HG03460 (cell line): ENCODE results near the gene TOB2.
"Not testable (repeated sequence)": the region's sequence is repeated elsewhere in the genome, so short reads cannot be mapped to it uniquely, and the experiment has no call there.

Experiments used
- ATAC-seq: cut with Tn5 transposase; IDR thresholded peaks from one replicate; pipeline ENCODE4 v1.9.1; 2021; ENCODE audit not compliant: unreplicated experiment

The TOB2 gene

GRCh38 chr22:41429951-41430332, 16.7 kb downstream of the TOB2 start:
- ATAC-seq, result no peak

- ATAC-seq, result no peak
These were observed 17.2 kb downstream of the TOB2 start for GRCh38 chr22:41429232-41429950.

- ATAC-seq, result no peak
These were observed 20.8 kb downstream of the TOB2 start for GRCh38 chr22:41425660-41426365.

GRCh38 chr22:41418717-41419116, 27.9 kb downstream of the TOB2 start:
- no peak for ATAC-seq

GRCh38 chr22:41417622-41418390, 28.8 kb downstream of the TOB2 start:
- ATAC-seq, result no peak

- ATAC-seq, result no peak
These were observed 31.0 kb downstream of the TOB2 start for GRCh38 chr22:41415554-41415953.

GRCh38 chr22:41411021-41411851, 35.4 kb downstream of the TOB2 start:
- ATAC-seq, result no peak

GRCh38 chr22:41410311-41410751, 36.3 kb downstream of the TOB2 start:
- ATAC-seq, result no peak

- no peak for ATAC-seq
These were observed 37.9 kb downstream of the TOB2 start for GRCh38 chr22:41408665-41409064.

GRCh38 chr22:41407433-41407832, 39.2 kb downstream of the TOB2 start:
- ATAC-seq, result no peak

GRCh38 chr22:41406410-41406809, 40.2 kb downstream of the TOB2 start:
- ATAC-seq, result no peak

- ATAC-seq, result no peak
These were observed 41.0 kb downstream of the TOB2 start for GRCh38 chr22:41405588-41405987.

GRCh38 chr22:41403532-41404318, 42.9 kb downstream of the TOB2 start:
- no peak for ATAC-seq

- ATAC-seq, result not testable (repeated sequence)
These were observed 43.8 kb downstream of the TOB2 start for GRCh38 chr22:41402851-41403250.

- no peak for ATAC-seq
These were observed 44.6 kb downstream of the TOB2 start for GRCh38 chr22:41401781-41402648.

- no peak for ATAC-seq
These were observed 47.7 kb downstream of the TOB2 start for GRCh38 chr22:41398921-41399320.

- ATAC-seq, result no peak
These were observed 49.3 kb downstream of the TOB2 start for GRCh38 chr22:41397143-41397811.

GRCh38 chr22:41395531-41396240, 50.9 kb downstream of the TOB2 start:
- ATAC-seq, result no peak
